H9 (cell line): Measurements from ENCODE around the gene SLC46A1. TPM values are rescaled to one million over a fixed set of nuclear protein-coding genes. Genes with fewer than 3 reads are reported as not detected.

Experiments
- DNase-seq: peaks from one replicate; pipeline ENCODE4 v3.0.0-alpha.2; 2017
- H2AFZ ChIP-seq: one replicate; pipeline ENCODE4 v1.6.1; 2013; ENCODE audit warnings: mild to moderate bottlenecking, low read length, control low read depth, moderate library complexity
- H2AK5ac ChIP-seq: 2 replicates; pipeline ENCODE4 v1.6.1; 2013; ENCODE audit warnings: low read length, control low read depth, mixed read lengths; ENCODE audit not compliant: insufficient read length
- H2BK120ac ChIP-seq: one replicate; pipeline ENCODE4 v1.6.1; 2013; ENCODE audit warnings: low read depth, mild to moderate bottlenecking, low read length, control low read depth, inconsistent platforms; ENCODE audit not compliant: poor library complexity, severe bottlenecking
- H2BK12ac ChIP-seq: 2 replicates; pipeline ENCODE4 v1.6.1; 2013; ENCODE audit warnings: low read length, control low read depth, mixed read lengths, low read depth; ENCODE audit not compliant: insufficient read length
- H2BK15ac ChIP-seq: 2 replicates; pipeline ENCODE4 v1.6.1; 2013; ENCODE audit warnings: low read depth, low read length, control low read depth
- H2BK20ac ChIP-seq: one replicate; pipeline ENCODE4 v1.6.1; 2013; ENCODE audit warnings: low read depth, mild to moderate bottlenecking, low read length, control low read depth, inconsistent platforms; ENCODE audit not compliant: poor library complexity, severe bottlenecking
- H2BK5ac ChIP-seq: 2 replicates; pipeline ENCODE4 v1.6.1; 2013; ENCODE audit warnings: low read length, control low read depth, mixed read lengths; ENCODE audit not compliant: insufficient read length
- H3K14ac ChIP-seq: 2 replicates; pipeline ENCODE4 v1.6.1; 2013; ENCODE audit warnings: low read length, control low read depth; ENCODE audit not compliant: insufficient read depth
- H3K18ac ChIP-seq: 2 replicates; pipeline ENCODE4 v1.6.1; 2013; ENCODE audit warnings: low read depth, mild to moderate bottlenecking, mixed read lengths, low read length, control low read depth; ENCODE audit not compliant: insufficient read length
- H3K23ac ChIP-seq: 2 replicates; pipeline ENCODE4 v1.6.1; 2013; ENCODE audit warnings: low read length, control low read depth, mixed read lengths, low read depth; ENCODE audit not compliant: insufficient read length
- H3K23me2 ChIP-seq: 2 replicates; pipeline ENCODE4 v1.6.1; 2013; ENCODE audit warnings: low read depth, mild to moderate bottlenecking, mixed read lengths, low read length, control low read depth; ENCODE audit not compliant: insufficient read length, poor library complexity, severe bottlenecking
- H3K27ac ChIP-seq: 2 replicates; pipeline ENCODE4 v1.5.1; 2013; ENCODE audit warnings: low read length, control low read depth, mixed read lengths, low read depth; ENCODE audit not compliant: insufficient read length
- H3K27me3 ChIP-seq: 2 replicates; pipeline ENCODE4 v1.6.1; 2013; ENCODE audit warnings: low read length, control low read depth, inconsistent platforms; ENCODE audit not compliant: insufficient read depth
- H3K4ac ChIP-seq: 2 replicates; pipeline ENCODE4 v1.6.1; 2013; ENCODE audit warnings: low read depth, mild to moderate bottlenecking, control low read depth, inconsistent platforms, low read length, moderate library complexity
- H3K4me1 ChIP-seq: 2 replicates; pipeline ENCODE4 v1.6.1; 2013; ENCODE audit warnings: low read length, control low read depth, inconsistent platforms; ENCODE audit not compliant: insufficient read depth
- H3K4me2 ChIP-seq: 2 replicates; pipeline ENCODE4 v1.6.1; 2013; ENCODE audit warnings: low read length, control low read depth, mixed read lengths; ENCODE audit not compliant: insufficient read length, insufficient read depth
- H3K56ac ChIP-seq: 2 replicates; pipeline ENCODE4 v1.6.1; 2013; ENCODE audit warnings: low read depth, mild to moderate bottlenecking, mixed read lengths, low read length, control low read depth; ENCODE audit not compliant: insufficient read length
- H3K79me1 ChIP-seq: 2 replicates; pipeline ENCODE4 v1.6.1; 2013; ENCODE audit warnings: low read depth, mild to moderate bottlenecking, moderate library complexity, low read length, control low read depth, inconsistent platforms; ENCODE audit not compliant: insufficient read depth, poor library complexity, severe bottlenecking
- H3K79me2 ChIP-seq: 2 replicates; pipeline ENCODE4 v1.6.1; 2013; ENCODE audit warnings: low read length, control low read depth, inconsistent platforms; ENCODE audit not compliant: insufficient read depth
- H3K9ac ChIP-seq: 2 replicates; pipeline ENCODE4 v1.6.1; 2013; ENCODE audit warnings: low read length, control low read depth, mixed read lengths; ENCODE audit not compliant: insufficient read length; ENCODE audit errors: extremely low read depth
- H3K9me3 ChIP-seq: one replicate; pipeline ENCODE4 v1.6.1; 2013; ENCODE audit warnings: low read depth, low read length, inconsistent platforms; ENCODE audit not compliant: control insufficient read depth
- H3T11ph ChIP-seq: one replicate; pipeline ENCODE4 v1.6.1; 2013; ENCODE audit warnings: mild to moderate bottlenecking, low read length, control low read depth, inconsistent platforms
- H4K20me1 ChIP-seq: one replicate; pipeline ENCODE4 v1.6.1; 2013; ENCODE audit not compliant: control insufficient read depth, insufficient read length, insufficient read depth
- H4K5ac ChIP-seq: 2 replicates; pipeline ENCODE4 v1.6.1; 2013; ENCODE audit warnings: low read depth, mild to moderate bottlenecking, mixed read lengths, low read length, control low read depth; ENCODE audit not compliant: insufficient read length
- H4K8ac ChIP-seq: replicated peaks from 2 replicates; pipeline ENCODE4 v1.6.1; 2013; ENCODE audit warnings: low read length, control low read depth, mixed read lengths, low read depth; ENCODE audit not compliant: insufficient read length
- H4K91ac ChIP-seq: 2 replicates; pipeline ENCODE4 v1.6.1; 2013; ENCODE audit warnings: low read depth, mild to moderate bottlenecking, moderate library complexity, mixed read lengths, low read length, control low read depth; ENCODE audit not compliant: insufficient read length
- H3K27ac Mint-ChIP-seq, 3 experiments: 2 replicates in 2 of 3; 3 replicates in 1 of 3; pipeline ENCODE4 v1.8.0; 2020 to 2021; ENCODE audit warnings: mixed read lengths in 3 of 3, mild to moderate bottlenecking in 1 of 3, moderate library complexity in 1 of 3
- H3K27me3 Mint-ChIP-seq: 2 replicates; pipeline ENCODE4 v1.8.0; 2021; ENCODE audit warnings: low read depth, mild to moderate bottlenecking, moderate library complexity, mixed read lengths
- H3K36me3 Mint-ChIP-seq, 3 experiments: 2 replicates in 2 of 3; 3 replicates in 1 of 3; pipeline ENCODE4 v1.8.0; 2020 to 2021; ENCODE audit warnings: low read depth in 3 of 3, mixed read lengths in 3 of 3; ENCODE audit not compliant: insufficient read depth in 1 of 3
- H3K4me1 Mint-ChIP-seq, 2 experiments: 2 replicates each; pipeline ENCODE4 v1.8.0; 2020; ENCODE audit warnings: mixed read lengths in 2 of 2
- H3K4me3 Mint-ChIP-seq, 2 experiments: 2 replicates in 1 of 2; 3 replicates in 1 of 2; pipeline ENCODE4 v1.8.0; 2020 to 2021; ENCODE audit warnings: mild to moderate bottlenecking in 2 of 2, mixed read lengths in 2 of 2, moderate library complexity in 1 of 2
- H3K9me3 Mint-ChIP-seq, 2 experiments: 2 replicates in 1 of 2; 3 replicates in 1 of 2; pipeline ENCODE4 v1.8.0; 2020; ENCODE audit warnings: mild to moderate bottlenecking in 2 of 2, mixed read lengths in 2 of 2, moderate library complexity in 1 of 2
- WGBS: extraction: QIAGEN DNeasy Blood & Tissue Kit; methylation state at CpG from one replicate; pipeline ENCODE4 v1.1.7; 2013; ENCODE audit warnings: missing lambda C conversion rate, low lambda C conversion rate, mixed read lengths; ENCODE audit not compliant: insufficient read length; ENCODE audit errors: extremely low coverage; 5-methylcytosine and 5-hydroxymethylcytosine counted together
- total RNA-seq: library from RNA; stranded (reverse); gene quantifications from 2 replicates; pipeline ENCODE4 v1.2.1, GENCODE V29; 2021
- TF ChIP-seq, protein P1 (sequence below): fragments of 200-600 bp; sonication (generic); conservative IDR thresholded peaks from 3 replicates; pipeline ENCODE4 v1.8.0; 2021; ENCODE audit warnings: antibody characterized with exemption, mild to moderate bottlenecking

The SLC46A1 gene
- total RNA-seq, 1 experiment from 2014 or later, result 8.7 TPM

DNA sequence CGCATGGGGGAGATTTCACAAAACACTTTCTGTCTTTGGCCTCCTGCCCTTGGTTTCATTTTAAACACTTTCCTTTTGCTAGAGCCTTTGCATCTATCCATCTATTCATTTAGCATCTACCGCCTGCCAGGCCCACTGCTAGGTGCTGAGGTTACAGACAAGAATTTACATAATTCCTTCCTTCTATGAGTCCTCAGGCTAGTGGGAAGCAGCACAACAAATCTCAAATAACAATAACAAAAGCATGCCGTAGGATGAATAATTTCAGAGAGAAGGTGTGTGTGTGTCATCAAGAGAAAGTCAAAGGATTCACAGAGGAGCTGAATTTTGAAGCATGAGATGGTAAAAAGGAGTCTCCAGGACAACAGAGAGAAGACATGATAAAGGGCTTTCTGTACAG lies 6.1 kb upstream of the SLC46A1 start:
- H2BK15ac ChIP-seq, result no peak overlapping the region
- no peaks in the 10 kb centered on the region for H4K20me1 ChIP-seq
- H2AFZ ChIP-seq, result no peak overlapping the region
- no peak overlapping the region for H4K5ac ChIP-seq
- Mint-ChIP-seq H3K36me3 (no peaks in the 10 kb centered on the region; a peak in 1 of 7 replicates), H3K9me3 (peaks cover 0 to 2% of the 10 kb centered on the region in 2 experiments; a peak in 1 of 5 replicates), H3K4me1 (peaks cover 47 to 52% of the 10 kb centered on the region in 2 experiments), H3K4me3 (no peak overlapping the region), H3K27me3 (peaks cover 55% of the 10 kb centered on the region), H3K27ac (no peak overlapping the region; a peak in 2 of 7 replicates)
- H3K23me2 ChIP-seq, result no peaks in the 10 kb centered on the region
- no peak overlapping the region for H2BK12ac ChIP-seq
- no peak overlapping the region for H4K91ac ChIP-seq
- peaks cover 16% of the 10 kb centered on the region; the same call in 1 of the 2 replicates for H3K27me3 ChIP-seq
- no peak overlapping the region for H3K23ac ChIP-seq
- H2AK5ac ChIP-seq, result no peak overlapping the region
- no peak overlapping the region for H3K4ac ChIP-seq
- no peak overlapping the region for H2BK120ac ChIP-seq
- H4K8ac ChIP-seq, result no peak overlapping the region
- H3K9me3 ChIP-seq, result no peaks in the 10 kb centered on the region
- no peak for DNase-seq
- H3K9ac ChIP-seq, result no peak overlapping the region
- H3K56ac ChIP-seq, result no peak overlapping the region
- no peak overlapping the region for H3K27ac ChIP-seq
- H2BK5ac ChIP-seq, result no peak overlapping the region
- no peak overlapping the region for H3K14ac ChIP-seq
- H2BK20ac ChIP-seq, result no peak overlapping the region
- H3T11ph ChIP-seq, result no peak overlapping the region
- no peak overlapping the region for H3K18ac ChIP-seq
- no peaks in the 10 kb centered on the region for H3K79me2 ChIP-seq
- no peaks in the 10 kb centered on the region for H3K79me1 ChIP-seq
- WGBS, result no CpG with 5 or more reads among the region's 3 CpGs
- H3K4me1 ChIP-seq, result peaks cover 11% of the 10 kb centered on the region; the same call in 1 of the 2 replicates
- TF ChIP-seq, protein P1, sequence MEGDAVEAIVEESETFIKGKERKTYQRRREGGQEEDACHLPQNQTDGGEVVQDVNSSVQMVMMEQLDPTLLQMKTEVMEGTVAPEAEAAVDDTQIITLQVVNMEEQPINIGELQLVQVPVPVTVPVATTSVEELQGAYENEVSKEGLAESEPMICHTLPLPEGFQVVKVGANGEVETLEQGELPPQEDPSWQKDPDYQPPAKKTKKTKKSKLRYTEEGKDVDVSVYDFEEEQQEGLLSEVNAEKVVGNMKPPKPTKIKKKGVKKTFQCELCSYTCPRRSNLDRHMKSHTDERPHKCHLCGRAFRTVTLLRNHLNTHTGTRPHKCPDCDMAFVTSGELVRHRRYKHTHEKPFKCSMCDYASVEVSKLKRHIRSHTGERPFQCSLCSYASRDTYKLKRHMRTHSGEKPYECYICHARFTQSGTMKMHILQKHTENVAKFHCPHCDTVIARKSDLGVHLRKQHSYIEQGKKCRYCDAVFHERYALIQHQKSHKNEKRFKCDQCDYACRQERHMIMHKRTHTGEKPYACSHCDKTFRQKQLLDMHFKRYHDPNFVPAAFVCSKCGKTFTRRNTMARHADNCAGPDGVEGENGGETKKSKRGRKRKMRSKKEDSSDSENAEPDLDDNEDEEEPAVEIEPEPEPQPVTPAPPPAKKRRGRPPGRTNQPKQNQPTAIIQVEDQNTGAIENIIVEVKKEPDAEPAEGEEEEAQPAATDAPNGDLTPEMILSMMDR, result no peak
- no peak overlapping the region for H3K4me2 ChIP-seq
